GM12892 (cell line): ENCODE measurements around the gene CDC14B.

Experiments
- POLR2A ChIP-seq: IDR thresholded peaks from 2 replicates; pipeline ENCODE4 v1.6.1; 2011; ENCODE audit warnings: low read depth, low read length, control low read depth
- POLR2AphosphoS5 ChIP-seq: IDR thresholded peaks from 2 replicates; pipeline ENCODE4 v1.6.1; 2011; ENCODE audit warnings: low read depth, low read length, control low read depth
- TAF1 ChIP-seq: IDR thresholded peaks from 2 replicates; pipeline ENCODE4 v1.6.1; 2011; ENCODE audit warnings: low read depth, mild to moderate bottlenecking, control low read depth, low read length, borderline replicate concordance

DNA sequence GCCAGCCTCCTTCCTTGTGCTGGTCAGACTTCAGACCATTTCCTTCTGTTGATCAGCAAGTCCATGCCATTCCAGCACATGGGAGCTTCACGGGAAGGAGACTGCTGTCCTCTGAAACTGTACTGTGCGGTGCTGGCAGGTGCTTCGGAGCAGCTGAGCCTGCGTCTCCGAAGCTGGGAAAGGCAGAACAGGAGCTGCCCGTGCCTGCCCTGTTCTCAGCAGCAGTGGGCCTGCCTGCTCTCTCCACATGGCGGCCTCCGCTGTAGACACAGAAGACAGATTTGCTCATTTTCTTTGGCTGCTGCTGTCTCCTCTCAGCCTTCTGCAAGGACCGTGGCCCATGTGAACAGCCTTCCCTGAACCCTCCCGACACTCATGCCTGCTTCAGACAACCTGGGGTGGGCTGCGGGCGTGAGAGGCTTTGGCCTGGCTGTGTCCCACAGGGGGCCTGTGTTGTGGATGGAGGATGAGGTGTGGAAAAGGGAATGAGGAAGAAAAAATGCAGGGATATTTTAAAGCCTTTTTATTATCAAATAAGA, 126.6 kb downstream of the CDC14B start:
- TF ChIP-seq POLR2A (no peak), POLR2AphosphoS5 (no peak), TAF1 (no peak)
